Dermis lymphatic vessel endothelial cell (primary cell): ENCODE data around the gene ETV5. TPM values are rescaled to one million over a fixed set of nuclear protein-coding genes. Genes with fewer than 3 reads are reported as not detected.

Experiments
- total RNA-seq: library from RNA; depleted of rRNA; stranded (reverse); fragments of >200 nt; gene quantifications from 2 replicates; pipeline ENCODE4 v1.2.1, GENCODE V29; 2014

ETV5 gene
- total RNA-seq: 13.7 and 32.9 TPM in 2 replicates

GRCh38 chr3:186108941-186109865 lies at the start of gene ETV5:
TSS of gene ETV5 (minus strand) at chr3:186109089. CDS start at chr3:186105868, 3,221 bp downstream.

Other genes starting within 250 kb of the ETV5 start
- gene TRA2B, start 171.1 kb downstream of the ETV5 start, total RNA-seq: 144 and 173 TPM in 2 replicates